AG08396 (cell line): ENCODE data around the gene HTR6.
A peak's percentile ranks its signal among the peaks of the same experiment; 100 is the strongest.
"Not testable (repeated sequence)": the region's sequence is repeated elsewhere in the genome, so short reads cannot be mapped to it uniquely, and the experiment has no call there.

ENCODE experiments used
- DNase-seq: peaks from one replicate; pipeline ENCODE4 v3.0.0; 2012; ENCODE audit warnings: low spot score, mixed read lengths

HTR6 gene

DNA sequence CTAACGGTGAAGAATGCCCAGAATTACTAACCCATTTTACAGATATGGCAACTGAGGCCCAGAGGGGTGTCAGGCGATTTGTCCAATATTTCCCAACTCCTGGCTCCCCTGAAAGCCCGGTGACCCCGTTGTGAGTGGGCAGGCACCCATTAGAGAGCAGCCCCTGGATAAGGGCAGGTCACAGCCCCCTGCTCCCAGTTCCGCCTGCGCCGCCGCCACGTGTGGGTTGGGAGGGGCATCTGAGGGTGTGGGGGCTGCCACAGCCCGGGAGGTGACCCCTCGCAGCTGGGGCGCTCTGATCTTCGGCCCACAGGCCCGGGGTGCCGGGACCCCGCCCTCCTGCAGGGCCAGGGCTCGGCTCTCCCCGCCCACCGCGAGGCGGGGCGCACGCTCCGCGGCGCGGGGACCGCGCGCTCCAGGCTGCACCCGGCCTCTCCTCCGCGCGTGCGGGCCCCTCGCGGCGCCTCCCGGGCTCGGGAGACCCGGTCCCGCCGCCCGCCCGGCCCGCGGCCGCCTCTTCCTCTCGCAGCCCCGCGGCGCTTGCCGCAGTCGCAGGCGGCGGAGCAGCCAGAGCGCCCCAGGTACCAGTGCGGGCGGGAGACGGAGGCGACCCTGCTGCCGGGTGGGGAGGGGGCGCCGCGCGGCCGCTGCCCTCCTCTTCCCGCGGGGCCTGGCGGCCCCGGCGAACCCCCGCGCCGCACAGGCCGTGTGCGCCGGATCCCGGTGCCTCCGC is at the start of gene HTR6:
TSS of gene HTR6 (plus strand) at position 423 of the 733 bp plus-strand sequence. CDS start 879 bp downstream, outside the sequence.
- peak; percentile 69 for DNase-seq

DNA sequence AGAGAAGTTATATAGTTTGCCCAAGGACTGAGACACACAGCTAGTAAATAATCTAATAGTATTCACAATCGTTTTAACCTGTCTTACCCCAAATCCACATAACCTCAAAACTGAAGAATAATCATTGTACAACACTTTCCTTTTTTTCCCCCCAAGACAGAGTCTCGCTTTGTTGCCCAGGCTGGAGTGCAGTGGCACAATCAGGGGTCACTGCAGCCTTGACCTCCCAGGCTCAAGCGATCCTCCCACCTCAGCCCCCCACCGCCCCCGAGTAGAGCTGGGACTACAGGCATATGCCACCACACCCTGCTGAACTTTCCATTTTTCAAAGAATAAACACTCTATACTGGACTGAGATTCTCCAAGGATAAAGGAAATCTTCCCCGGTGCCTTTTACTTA is 49.2 kb upstream of the HTR6 start:
- no peak for DNase-seq

DNA sequence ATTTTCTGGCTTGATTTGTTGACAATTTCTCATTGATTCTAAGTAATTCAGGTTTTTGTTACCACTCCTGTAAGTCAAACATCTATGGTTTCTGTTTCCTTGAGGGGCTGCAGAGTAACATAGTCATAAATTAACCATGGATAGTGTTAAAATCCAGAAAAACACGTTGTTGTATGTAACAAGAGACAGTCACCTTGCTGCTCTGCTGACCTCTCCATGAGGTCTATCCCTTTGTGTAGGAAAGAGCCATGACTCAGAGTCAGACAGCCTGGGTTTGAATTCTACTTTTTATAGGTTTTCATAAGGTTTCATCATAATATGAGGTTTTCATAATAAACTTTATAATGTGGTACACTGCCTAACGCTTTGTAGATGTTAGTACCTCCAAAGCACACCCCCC is 48.2 kb upstream of the HTR6 start:
- no peak for DNase-seq

DNA sequence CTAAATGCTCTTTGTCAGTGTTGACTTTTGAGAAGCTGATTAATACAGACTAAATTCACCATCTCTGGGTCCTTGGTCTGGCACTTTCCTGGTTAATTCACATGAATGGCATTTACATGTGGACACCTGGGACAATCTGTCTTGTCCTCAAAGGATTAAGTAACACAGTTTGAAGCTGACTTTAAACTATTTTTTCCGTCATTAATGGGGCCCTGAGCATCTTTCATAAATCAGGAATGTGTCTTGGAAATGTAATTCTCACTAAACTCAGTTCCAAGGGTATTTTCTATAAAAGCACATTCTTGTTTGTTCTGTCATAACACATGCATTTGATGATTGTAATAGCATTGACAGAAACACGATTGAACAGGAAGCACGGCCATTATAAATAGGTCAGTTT is 47.3 kb upstream of the HTR6 start:
- DNase-seq = no peak

DNA sequence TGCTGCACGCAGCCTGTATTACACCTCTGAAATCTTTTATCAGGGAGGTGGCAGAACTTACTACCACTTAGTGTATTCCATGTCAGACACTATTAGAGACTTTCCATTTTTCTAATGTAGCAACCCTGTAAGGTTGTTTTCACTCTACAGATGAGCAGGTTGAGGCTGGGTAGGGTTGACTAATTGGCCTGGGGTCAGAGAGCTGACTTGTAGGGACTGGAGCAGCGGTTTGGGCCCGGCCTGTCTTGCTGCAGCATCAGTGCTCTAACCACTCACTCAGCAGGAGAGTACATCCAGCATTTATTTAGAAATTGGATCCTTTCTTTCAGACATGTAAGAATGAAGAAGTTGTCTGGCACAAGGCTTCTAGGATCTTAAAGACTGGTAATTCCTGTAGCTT is 46.2 kb upstream of the HTR6 start:
- no peak for DNase-seq

DNA sequence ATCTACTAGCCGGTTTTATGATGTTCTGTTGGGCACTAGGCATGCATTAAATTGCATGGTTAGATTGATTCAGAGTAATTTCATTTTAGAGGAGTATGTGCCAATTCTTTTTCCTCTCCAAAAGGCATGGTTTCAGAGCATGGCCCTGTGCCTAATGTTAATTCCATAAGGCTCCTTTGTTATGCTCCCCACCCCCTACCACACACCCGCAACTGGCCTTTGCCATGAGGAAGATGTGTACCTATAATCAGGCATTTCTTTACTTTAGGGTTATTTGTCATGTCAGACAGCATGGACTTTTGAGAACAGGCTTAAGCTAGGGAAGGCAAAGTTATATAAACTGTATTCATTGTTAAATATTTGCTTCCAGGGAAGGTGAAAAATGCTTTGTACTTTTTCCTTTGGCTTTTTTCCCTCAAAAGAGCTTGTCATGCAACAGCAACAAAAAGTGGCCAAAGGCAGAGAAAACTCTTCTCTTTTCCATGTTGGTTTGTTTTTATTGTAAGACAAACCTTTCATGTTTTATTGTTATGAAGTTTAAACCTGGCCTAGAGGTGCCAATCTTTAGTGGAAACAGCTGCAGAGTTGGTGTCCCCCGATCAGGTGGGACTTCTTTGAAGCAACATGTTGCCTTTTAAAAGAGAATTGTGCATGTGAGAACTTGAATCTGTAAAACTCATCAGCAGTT is 44.8 kb upstream of the HTR6 start:
- no peak for DNase-seq

DNA sequence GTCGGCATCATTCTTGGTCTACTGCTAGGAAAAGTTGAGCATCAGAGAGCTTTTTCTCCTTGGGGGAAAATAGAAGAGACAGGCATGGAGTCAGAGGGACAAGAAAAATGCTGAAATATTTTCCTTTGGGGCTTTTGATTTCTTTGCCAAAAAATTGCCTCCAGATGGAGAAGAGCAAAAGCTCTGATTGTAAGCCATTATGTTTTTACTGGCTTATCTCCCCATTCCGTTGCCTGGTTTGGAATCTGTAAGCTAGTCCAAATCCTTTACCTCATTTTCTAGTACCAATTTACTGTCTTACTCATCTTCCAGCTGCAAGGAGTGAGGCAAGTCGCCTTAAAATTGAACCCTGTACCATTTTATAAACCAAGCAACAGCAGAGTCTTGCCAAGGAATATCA is 43.9 kb upstream of the HTR6 start:
- DNase-seq = no peak

DNA sequence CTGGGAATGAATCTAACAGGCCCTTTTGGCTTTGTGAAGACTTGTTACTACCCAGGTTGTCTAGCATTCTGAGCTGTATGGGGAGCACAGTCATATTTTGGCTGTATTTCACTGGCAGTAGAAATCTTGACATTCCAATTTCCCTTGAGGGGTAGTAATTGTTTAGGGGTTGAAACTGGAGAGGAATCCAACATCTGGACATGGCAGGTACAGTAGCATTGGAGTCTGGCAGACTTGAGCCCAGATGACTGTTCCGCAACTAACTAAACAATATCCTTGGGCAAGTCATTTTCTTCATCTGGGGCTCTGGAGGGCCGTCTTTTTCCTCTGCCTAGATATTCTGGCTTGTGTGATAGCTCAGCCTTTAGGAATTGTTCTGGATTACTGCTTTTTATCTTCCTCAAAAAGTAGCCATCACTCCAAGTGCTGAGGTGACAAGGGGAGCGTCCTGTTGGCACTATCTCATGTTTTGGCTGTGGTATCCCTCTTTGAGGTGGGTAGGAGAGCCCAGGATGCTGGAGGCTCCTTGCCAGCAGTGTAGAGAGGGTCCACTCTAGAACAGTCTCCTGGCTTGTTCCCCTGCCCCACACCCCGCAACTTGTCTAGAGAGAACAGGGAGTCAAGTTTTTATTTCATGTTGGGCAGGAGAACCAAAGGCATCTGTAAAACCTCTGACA is 43.3 kb upstream of the HTR6 start:
- DNase-seq = no peak

DNA sequence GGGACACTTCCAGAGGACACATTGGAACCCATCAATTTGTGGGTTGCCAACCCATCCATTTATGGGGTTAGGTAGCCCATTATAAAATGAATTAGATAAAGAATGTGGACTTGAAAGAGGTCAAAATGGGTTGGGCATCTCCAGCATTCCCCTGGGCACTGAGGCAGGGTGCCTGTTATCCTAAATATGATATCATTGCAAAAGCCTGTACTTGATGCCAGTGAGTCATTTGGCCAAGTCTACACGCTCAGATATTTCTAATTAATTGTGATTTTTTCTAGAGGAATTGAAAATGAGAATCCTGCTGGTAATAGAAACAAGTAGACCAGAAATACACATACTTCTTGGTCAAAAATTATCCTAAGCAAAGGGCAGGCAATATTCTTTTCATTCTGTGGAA is 42.5 kb upstream of the HTR6 start:
- DNase-seq = peak; percentile 22

DNA sequence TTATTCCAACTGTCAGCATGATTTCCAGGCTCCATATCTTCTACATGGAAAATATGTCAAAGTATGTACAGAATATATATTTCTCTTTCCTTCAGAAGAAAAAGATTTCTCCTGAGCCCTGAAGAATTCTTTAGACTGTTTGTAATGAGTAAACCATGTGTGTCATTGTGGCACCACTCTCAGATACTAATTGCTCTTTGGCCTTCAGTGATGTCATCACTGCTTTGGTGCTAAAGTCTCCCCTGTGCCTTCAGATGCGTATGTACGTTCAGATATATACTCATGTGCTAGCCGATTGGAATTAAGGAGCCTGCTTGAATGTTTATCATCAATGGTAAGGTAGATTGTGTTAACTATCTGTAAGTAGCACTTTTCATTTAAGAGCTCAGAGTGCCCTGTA is 41.2 kb upstream of the HTR6 start:
- no peak for DNase-seq

DNA sequence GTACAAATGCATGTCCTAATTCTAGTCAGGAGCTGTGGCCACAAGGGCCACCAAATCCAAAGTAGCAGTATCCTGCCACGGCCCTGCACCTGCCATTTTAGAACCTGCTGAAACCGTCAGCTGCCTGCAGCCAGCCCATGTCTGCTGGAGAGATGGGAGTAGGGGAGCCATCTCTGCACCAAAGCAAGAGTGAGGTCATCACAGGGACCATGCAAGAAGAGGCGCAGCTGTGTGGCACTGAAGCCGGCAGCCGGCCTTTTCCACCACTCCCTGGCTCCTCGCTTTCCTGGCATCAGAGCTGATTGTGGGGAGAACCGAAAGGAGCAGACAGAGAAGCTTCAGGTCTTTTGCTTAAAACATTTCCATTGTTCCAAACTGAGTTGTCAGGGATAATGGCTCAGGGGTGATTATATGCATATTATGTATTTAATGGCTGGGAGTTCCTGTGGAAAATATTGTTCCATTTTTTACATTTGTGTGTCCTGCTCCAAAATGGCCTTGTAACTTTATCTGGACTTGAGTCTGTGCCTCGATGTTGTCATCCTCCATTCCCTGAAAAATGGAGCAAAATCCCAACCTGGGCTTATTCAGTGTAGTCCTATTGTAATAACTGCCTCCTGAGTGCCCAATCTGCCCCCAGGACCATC is 39.3 kb upstream of the HTR6 start:
- DNase-seq = no peak

DNA sequence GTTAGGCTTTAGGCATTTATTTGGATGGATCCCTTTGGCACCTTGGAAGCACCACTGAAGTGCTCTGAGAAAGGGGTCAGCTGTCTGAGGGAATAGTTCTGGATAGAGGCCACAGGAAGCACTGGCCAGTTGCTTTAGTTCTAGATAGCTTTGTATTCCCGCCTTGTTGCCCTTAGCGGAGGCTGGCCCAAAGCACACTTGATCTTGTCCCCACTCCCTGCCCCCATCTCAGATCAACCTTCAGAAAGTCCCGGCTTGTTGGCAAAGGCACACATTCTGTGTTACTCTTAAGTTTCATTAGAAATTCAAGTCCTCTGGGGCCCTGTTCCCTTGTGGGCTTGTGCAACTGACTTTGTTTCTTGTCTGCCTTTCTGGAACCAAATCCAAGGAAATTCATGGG is 35.8 kb upstream of the HTR6 start:
- no peak for DNase-seq

DNA sequence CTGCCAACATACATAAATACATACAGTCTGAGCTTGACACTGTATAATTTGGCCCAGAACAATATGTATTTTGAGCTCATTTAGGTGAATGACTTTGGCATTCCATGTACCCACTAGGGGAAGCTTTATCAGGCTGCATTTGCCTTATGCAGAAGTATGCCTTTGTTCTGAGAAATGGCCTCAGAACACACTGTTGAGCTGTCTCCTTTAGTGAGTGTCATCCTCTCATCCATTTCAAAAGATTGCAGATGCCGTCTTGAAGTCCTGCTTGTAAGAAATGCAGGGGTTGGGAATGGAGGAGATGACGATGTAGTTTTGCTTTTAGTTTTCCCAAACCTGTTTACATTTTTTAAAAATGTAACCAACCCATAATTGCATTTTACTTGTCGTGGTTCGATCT is 35.3 kb upstream of the HTR6 start:
- DNase-seq = no peak

DNA sequence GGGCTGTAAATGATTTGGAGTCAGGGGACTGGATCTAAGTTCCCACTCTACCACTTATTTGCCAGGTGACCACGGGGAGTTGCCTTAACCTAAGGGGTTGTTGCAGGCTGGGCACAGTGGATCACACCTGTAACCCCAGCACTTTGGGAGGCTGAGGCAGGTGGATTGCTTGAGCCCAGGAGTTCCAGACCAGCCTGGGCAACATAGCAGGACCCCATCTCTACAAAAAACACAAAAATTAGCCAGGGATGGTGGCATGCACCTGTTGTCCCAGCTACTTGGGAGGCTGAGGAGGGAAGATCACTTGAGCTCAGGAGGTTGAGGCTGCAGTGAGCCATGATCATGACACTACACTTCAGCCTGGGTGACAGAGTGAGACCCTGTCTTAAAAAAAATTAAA is 34.5 kb upstream of the HTR6 start:
- DNase-seq = not testable (repeated sequence)

DNA sequence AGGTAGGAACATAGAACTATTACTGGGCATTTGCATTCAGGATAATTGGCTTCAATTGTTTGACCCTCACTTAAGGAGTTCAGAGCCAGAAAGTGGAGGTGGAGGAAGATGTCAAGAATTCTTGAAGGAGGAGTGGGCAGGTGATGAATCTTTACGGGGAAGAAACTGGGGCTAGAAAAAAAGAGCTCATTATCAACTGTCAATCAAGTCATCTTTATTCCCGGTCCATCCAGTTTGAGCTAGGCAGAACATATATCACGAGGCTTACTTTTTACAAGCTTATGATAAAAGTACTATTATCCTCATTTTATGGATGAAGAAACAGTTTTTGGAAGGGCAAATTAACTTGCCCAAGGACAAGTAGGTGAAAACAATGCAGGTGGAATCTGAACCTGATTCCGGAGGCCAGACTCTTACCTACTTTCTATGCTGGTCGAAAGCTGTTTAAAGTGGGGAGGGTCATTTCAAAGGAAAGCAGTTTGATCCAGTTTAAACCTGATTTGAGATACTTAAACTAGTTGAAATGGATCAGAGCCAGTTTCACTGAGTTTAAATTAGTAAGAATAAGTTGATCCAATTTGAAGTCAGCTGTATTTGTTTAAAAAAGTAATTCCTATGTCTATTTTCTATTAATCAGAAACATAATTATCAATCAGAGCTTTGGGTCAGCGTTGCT is 33.8 kb upstream of the HTR6 start:
- DNase-seq = no peak

DNA sequence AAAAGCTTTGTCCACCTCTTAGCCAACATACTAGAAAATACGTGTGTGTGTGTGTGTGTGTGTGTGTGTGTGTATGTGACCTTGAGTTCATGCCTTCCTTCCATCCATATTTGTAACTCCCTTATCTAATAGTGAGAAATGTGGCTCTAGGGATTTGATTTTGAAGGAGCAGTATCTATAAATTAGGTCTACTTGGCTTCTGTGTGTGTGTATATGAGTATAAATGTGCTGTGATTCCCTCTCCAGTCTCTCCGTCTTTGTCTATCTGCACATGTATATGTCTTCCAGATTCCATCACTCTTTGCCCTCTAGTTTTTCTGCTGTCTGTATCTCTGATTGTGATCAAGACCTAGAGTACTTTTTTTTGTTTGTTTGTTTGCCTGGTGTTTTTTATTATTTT is 32.5 kb upstream of the HTR6 start:
- DNase-seq = no peak

DNA sequence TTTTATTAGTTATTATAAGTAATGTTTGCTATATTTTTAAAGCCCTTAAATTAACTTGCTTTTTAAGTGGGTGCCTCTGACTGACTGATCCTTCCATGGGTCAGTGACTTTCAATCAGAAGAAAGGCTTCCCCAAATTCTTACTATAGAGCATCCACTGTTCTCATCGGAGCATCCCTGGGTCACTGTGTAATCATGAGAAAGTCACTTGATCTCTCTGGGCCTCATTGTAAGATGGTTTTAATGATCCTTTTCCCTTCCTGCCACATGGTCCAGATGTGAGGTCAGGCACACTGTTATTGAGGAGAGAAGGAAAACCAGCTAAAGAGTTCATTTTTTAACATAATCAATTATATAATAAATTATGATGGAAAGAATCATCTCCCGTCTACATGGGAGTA is 31.6 kb upstream of the HTR6 start:
- no peak for DNase-seq

DNA sequence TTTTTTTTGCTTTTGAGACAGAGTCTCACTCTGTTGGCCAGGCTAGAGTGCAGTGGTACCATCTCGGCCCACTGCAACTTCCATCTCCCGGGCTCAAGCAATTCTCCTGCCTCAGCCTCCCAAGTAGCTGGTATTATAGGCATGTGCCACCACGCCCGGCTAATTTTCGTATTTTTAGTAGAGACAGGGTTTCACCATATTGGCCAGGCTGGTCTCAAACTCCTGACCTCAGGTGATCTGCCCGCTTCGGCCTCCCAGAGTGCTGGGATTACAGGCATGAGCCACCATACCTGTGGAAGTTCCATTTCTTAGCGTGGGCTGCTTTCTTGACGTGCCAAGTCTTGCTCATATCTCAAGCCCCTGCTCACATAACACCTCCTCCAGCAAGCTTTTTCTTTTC is 29.6 kb upstream of the HTR6 start:
- not testable (repeated sequence) for DNase-seq

DNA sequence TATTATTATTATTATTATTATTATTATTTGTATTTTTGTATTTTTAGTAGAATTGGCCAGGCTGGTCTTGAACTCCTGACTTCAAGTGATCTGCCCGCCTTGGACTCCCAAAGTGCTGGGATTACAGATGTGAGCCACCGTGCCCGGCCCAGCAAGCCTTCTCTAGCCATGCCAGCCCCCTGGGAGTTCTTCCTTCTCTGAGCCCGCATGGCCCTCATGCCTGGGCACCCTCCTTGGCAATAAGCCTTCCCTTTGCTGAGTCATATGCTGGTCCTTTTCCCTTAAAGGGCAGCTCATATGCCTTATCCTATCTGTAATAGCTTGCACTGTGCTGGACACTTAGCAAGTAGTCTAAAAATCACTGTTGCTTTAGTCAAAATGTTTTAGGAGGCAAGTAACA is 29.0 kb upstream of the HTR6 start:
- no peak for DNase-seq

DNA sequence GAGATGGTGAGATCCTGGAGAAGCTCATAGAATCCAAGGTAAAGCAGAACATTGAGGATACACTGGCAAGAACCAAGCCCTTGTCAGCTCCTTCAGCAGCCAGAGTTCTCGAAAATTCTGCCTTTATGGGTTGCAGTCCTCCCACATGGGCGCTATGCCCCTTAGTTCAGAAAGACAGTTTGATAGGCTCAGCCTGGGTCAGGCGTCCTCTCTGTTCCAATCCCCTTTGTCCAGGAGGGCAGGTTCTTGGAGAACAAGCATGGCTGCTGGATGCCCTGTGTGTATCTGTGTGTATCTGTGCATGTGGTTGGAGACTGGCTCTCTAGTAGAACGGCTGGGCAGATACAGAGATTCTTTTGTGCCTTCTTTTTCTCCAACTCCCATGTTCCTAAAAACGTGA is 28.6 kb upstream of the HTR6 start:
- DNase-seq = no peak

DNA sequence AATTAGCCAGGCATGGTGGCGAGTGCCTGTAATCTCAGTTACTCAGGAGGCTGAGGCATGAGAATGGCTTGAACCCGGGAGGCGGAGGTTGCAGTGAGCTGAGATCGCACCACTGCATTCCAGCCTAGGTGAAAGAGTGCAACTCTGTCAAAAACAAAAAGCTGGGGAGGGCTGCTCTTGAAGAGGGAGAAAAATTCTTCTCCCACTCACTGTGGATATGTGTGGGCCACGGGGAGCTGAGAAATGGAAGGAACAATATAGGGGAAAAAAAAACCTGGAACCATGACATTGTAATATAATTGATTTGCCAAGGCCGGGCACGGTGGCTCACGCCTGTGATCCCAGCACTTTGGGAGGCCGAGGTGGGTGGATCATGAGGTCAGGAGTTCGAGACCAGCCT is 27.9 kb upstream of the HTR6 start:
- DNase-seq = not testable (repeated sequence)

DNA sequence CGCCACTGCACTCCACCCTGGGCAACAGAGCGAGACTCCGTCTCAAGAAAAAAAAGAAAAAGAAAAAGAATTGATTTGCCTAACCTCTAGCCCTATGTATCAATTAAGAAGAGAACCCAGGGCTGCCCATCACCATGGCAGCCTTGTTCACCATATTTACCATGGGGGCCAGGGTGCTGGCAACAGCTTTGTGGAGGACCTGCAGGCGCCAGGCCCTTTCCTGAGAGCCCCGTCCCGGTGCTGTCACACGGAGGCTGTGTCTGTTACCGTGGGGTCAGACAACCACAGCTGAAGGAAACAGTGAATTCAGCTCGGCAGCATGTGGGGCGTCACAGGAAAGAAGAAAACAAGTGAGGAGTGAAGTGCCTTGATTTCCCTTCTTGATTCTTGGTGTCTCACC is 27.1 kb upstream of the HTR6 start:
- no peak for DNase-seq
